ENCODE results near the gene GRPEL2.

The GRPEL2 gene, protein sequence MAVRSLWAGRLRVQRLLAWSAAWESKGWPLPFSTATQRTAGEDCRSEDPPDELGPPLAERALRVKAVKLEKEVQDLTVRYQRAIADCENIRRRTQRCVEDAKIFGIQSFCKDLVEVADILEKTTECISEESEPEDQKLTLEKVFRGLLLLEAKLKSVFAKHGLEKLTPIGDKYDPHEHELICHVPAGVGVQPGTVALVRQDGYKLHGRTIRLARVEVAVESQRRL

DNA sequence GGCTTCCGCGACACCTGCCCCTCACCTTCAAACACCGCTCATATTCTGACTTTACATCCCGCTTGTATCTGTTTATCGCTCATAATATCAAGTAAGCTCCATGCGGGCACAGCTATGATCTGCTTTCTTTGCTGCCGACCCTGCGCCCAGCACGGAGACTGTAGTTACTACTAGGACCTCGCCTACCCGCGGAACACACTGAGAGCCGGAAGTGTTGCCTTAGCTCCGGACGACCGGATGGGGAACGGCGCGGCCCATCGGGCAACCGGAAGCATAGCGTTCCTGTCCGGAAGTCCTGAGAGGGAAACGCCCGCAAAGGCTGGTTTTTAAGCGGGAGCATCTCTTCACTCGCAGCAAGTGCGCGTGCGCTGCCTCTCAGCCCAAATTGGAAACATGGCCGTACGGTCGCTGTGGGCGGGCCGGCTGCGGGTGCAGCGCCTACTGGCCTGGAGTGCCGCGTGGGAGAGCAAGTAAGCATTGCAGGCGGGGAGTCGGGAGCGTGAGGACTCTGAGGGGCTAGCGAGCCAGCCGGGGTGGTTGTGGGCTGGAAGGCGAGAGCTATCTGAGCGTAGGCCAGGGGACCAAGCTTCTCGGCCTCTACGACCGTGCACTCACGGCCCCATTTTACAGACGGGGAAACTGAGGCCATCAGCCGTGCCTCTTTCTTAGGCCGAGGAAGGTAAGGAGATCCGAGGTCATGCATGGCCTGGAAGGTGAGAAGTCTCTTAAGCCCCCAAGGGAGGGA lies at the start of gene GRPEL2:
Gene GRPEL2, plus strand, starts transcription at position 353 of the 745 bp plus-strand sequence. Its CDS starts 41 bp downstream, at position 394.
- peak; percentile 97 for DNase-seq

DNA sequence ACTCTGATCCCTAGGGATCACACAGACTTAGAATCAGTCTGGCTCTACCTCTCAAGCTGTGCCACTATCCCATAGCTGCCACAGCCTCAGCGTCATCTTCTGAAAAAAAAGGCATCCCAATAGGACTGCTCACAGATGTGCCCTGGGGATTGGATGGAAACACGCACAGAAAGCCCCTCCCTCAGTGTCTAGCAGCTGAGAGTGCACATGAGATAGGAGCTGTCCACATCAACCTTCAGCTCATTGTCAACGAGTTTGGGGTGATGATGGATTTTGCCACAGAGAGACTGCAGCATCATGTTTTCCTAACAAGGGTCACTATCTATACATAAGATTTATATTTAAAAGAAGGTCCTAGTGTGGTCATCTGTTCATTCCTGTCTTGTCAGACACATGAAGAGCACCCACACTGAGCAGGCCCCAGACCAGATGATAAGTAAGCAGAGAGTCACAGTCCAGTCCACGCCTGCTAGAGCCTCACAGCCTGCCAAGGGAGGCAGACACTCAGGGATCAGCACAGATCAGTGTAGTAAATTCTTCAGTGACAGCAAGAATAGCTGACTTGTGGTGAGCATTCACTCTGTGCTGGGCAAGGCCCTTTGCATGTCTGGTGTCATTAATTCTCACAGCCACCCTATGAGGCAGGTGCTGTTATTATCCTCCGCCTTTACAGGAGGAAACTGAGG lies 47.8 kb upstream of the GRPEL2 start:
- DNase-seq = no peak

DNA sequence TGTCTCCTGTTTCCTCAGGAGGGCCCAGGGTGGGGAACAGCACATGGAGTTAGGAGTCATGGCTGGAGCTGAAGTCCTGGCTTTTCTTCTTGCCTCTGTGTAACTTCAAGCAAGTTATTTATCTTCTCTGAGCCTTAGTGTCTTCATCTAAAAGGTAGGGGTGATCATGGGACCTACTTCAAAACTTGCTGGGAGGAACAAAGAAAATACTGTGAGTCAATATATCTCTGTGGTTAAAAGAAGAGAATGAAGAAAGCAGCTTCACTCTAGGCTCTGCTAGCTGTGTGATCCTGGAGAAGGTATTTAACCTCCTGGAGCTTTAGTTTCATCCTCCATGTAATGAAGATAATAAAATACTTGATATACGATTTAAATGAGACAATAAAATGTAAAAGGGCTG lies 47.1 kb upstream of the GRPEL2 start:
- no peak for DNase-seq

DNA sequence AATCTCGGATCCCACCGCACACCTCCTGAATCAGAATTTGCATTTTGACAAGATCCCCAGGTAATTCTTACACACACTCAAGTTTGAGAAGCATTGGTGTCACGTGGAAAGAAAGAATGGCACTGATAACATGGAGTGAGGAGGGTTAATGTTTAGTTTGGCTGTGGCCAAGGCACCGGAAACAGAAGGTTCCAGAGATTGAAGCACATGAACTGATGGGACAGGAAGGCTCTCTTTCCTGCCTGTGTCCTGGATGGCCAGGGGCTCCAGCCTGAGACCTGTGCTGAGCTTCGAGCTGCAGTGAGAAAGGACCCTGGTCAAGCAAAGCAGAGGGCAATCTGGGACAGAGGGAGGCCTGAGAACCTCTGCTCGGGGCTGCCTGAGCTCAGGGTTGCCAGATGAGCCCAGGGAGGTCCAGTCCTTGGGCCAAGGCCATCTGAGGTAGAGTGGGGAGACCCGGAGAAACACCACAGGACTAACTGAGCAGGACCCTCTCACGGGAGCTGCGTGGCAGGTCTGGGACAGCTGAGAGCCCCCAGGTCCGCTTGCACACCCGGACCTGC lies 46.4 kb upstream of the GRPEL2 start:
- no peak for DNase-seq

DNA sequence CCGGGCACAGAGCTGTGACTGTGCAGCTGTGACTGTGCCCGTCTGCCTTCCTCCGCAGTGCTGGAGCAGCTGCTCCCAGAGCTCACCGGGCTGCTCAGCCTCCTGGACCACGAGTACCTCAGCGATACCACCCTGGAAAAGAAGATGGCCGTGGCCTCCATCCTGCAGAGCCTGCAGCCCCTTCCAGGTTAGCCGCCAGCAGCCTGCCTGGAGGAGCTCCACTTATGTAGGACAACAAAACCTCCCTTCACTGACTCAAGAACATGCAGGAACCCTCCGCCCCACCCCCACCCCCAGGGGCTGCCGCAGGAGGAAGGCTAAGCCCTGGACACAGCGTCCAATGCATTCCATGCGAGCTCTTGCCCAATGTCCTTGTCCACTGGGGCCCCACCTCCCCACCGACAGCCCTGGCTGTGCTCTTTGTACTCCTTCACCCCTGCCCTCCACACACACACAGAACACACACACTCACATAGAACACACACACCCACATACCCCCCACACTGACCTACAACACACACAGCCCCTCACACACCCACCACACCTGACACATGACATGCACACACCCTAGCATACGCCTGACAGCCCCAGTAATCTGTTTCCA lies 45.7 kb upstream of the GRPEL2 start:
- DNase-seq = no peak

DNA sequence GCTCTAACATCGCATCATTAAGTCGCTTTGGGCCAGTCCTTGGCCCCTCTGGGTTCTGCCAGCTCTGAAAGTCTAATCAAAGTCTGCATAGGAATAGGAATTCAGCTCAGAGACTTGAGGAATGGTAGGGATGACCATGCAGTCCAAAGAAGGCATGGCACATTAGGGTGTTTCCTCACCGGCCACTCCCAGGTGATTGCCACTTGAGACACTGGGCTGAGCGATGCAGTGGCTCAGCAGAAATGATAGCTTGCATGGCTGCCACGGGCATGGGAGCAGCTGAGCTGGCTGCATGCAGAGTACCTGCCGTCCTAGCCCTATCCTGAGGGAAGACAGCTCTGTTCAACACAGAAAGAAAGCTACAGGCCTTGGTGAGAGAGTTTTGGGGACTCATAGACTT lies 44.9 kb upstream of the GRPEL2 start:
- DNase-seq = no peak

DNA sequence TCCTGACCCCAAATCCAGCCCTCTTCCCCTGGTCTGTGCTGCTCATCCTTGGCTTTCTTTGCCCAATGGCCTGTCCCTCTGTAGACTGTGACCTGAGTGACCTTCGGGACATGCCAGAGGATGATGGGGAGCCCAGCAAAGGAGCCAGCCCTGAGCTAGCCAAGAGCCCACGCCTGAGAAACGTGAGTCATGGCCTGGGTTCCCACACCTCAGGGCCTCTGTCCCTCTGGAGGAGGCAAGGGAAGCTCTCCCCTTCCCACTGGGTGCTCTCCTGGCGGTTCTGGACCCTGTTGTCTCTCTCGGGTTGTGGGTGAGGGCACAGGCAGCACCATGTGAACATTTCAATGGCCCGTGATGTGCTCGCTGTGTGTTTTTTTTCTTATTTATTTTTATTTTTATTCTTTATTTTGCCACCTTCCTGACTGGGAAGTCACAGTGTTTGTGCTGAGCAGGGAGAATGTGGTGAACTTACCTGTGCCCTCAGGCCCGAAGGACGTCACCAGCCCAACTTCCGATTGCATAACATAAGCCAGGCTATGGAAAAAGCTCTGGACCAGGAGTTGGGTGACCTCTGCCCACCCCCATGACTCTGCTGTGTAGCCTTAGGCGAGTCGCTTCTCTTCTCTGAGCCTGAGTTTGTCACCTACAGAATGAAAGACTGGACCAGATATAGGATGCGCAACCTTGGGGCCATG lies 44.1 kb upstream of the GRPEL2 start:
- no peak for DNase-seq

DNA sequence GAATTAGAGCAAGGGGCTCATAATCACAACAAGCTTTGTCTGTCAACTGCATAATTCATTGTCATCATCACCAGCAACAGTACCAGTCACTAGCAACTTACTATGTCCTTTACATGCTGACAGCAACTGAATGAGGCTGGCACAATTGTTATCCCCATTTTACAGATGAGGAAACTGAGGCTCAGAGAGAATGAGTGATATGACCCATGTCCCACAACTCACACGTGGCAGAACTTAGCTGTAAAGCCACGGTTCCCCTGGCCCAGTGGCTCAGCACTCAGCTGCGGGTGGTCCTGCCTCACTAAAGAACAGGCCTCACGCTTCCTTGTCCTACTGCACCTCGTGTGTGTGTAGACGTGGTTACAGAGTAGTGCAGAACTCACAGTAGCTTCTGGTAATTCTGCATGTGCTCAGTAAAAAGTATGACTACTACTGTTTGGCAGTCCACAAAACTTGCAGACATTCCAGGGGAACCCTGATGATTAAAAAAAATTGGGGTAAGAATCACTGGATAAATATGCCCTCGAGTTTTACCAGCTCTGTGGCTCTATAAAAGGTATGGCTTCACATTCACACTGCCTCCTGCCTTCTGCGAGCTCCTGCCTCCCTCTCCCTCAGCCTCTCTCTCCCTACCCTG lies 43.4 kb upstream of the GRPEL2 start:
- DNase-seq = peak; percentile 64

DNA sequence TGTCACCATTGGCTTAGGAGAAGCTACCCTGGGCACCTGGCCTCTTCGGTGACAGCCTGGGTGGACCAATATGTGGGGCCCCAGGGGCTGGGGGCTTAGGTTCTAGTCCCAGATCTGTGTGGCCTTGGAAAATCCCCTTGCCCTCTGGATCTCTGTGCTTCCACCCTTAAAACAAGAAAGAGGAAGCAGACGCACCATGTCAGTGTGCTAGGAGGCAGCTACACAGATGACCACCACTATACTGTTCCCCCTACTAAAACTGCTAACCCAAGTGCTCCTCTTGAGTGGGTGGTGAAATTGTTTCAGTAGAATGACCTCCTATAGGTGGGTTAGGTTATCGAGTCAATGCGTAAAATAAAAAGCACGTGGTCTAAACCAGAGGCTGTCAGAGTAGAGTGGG lies 42.7 kb upstream of the GRPEL2 start:
- no peak for DNase-seq

DNA sequence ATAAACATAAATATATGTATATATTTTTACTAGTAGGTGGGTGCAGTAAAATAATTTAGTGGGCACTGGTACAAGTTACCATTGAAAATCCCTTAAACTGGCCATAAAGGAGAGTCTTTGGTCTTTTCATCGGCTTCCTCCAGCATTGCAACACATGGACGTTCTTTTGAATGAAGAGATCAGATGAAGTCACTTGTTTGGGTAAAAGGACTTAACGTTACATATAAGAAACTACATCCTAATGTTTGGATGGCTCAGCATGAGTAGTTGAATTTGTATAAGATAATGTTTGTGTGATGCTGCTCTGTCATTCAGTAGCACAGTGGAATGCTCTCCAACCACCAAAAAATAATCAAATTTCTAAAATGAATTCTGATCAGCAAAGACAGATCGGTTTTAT lies 42.1 kb upstream of the GRPEL2 start:
- no peak for DNase-seq

DNA sequence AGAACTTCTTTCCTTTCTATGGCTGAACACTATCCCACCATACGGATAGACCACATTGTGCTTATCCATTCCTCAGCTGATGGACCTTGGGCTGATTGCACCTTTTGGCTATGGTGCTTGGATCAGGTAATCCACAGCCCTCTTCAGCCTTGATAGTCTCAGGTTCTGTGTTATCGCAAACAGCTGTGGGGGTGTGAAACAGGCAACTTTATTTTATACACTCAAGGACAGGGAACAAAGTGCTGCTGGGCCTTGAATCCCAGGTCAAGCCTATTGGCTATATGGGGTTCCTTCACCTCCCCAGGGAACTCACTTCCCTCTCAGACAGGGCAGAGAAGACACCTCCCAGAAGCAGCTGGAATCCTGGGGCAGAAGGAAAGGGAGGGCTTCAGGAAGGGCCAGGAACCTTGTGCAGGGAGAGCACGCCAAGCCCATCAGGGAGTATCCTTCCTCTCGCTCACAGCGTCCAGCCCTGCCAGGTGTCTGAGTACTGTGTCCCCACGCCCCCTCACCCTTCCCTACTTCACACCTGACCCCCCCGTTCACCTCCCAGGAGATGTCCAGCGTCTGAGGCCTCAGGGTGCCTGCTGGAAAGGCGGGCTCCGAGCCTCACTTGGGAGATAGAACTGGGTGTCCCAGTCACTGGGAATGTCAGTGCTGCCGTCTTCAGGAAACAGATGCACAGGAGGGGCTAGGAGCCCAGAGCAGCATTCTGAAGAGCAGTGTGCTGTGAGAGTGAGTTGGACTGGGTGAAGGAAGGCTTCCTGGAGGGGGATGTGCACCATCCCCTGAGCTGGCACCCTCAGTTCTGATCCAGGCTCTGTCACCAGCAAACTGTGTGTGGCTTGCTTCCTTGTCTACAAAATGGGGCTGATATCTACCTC lies 40.9 kb upstream of the GRPEL2 start:
- no peak for DNase-seq

DNA sequence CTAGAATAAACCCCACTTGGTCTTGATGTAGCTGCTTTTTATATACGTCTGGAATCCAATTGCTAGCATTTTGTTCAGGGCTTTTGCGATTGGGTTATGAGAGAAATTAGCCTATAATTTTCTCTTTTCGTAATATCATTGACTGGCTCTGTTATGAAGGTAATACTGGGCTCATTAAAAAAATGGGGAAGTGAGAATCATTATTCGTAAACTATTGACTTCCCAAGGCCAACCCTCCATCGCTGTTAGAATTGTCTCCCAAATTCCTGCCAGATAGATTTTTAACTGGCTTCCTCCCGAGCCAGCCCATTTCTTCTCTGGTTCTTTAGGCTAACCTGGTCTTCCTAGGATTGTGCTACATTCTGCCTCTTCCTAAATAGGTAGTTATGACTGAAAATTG lies 35.9 kb upstream of the GRPEL2 start:
- DNase-seq = no peak

DNA sequence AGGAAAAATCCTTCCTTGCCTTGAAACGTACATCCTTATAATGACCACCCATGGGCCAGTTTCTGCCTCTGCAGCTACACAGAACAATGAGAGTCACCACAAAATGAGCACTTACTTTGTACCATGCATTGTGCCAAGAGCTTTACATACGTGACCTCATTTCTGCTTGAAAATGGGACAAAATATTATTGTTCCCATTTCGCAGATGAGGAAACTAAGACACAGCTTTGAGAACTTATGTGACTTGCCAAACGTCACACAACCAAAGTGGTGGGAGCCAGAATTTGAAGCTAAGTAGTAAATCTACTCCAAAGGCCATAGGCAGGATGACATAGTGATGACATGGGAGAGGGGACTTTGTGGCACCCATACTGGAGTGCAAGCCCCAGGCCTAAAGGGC lies 34.8 kb upstream of the GRPEL2 start:
- DNase-seq = no peak

DNA sequence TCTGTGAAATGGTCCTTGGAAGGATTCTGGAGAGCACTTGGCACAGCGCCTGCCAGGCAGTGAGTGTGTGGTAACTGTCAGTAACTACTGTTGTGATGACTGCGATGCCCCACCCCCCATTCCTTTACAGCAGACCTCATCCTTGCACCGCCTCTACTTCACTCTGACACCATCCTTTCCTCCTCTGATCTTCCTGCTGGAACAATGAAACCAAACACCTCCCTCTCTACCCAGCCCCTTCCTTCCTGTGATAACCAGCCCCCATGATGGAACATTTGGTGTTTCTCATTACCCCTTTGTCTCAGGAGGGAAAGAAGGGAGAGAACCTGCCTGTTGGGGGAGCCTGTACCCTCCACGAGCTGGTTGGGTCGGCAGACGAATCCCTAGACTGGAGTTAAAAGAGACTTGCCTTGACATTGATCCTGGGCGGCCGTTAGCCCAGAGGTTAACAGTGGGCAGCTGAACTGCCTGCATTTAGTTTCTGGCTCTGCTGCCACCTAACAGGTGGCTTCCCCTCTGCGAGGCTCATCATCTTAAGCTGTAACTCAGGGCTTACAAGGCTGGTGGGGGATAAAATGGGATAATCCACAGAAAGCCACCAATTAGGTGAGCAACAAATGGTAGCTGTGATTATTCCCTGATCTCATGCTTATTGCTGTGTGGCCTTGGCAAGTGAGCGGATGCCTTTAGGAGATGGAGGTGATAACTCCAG lies 34.2 kb upstream of the GRPEL2 start:
- DNase-seq = peak; percentile 83

DNA sequence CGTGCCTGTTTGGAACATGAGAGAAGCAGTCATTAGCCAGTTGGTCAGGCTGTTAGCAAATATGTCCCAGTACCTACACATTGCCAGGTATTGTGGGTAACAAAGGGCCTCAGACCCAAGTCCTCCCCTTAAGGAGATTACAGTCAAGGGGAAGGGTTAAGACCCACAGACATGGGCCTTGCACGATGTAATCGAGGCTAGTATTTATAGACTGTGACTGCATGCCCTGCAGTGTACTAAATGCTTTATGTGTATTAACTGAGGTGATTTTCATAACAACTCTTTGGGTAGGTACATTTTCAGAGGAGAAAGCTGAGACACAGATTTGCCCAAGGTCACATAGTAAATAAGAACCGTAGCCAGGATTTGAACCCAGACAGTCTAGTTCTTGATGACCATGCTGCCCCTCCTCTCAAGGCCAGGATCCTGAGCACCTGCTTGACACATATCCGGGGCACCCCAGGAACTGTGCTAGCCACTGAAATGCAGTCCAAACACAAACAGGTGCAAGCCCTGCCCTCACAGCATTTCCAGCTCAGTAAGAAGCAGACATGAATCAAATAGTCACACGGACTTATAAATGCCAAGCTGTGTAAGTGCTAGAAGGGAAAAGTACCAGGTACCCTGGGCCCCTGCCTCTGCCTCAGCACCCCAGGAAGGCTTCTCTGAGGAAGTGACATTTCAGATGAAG lies 32.0 kb upstream of the GRPEL2 start:
- DNase-seq = no peak

DNA sequence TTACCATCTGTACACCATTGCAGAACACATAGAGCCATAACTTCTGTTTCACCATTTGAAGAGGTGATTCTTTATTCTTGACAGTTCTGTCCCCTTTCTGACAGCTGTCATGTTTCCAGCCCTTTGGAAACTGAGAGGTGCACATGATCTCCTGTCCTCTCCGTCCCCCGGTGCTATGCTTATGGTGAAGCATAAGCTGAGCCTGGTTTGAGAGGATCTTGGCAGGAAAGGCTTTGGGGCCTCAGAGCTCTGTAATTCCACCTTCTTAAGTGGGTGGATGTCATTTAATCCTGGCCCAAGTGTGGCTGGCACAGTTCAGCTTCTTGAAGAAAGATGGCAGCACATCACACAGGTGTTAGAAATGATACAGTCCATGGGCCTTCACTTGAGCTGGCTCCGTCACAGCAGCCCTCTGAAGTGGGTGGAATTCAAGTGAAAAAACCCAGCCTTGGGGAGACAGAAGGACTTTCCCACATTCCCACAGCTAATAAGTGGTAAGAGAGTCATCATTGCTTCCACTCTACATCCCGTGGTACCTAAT lies 30.7 kb upstream of the GRPEL2 start:
- no peak for DNase-seq

DNA sequence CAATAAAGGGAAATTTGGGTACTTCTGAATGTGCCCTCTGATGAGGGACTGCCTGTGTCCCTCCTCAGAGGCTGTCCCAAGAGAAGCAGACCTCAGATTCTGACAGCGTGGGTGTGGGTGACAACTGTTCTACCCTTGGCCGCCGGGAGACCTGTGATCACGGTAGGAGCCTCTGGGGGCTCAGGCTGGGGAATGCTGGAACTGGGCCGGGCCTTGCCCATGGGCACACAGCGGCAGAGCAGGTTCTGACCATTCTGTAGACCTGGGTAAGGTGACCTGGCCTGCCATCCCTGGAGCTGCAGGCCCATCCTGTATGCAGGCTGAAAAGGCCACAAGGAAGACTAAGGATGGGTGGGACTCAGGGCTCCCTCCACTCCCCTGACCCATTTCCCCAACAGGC lies 29.5 kb upstream of the GRPEL2 start:
- DNase-seq = no peak

DNA sequence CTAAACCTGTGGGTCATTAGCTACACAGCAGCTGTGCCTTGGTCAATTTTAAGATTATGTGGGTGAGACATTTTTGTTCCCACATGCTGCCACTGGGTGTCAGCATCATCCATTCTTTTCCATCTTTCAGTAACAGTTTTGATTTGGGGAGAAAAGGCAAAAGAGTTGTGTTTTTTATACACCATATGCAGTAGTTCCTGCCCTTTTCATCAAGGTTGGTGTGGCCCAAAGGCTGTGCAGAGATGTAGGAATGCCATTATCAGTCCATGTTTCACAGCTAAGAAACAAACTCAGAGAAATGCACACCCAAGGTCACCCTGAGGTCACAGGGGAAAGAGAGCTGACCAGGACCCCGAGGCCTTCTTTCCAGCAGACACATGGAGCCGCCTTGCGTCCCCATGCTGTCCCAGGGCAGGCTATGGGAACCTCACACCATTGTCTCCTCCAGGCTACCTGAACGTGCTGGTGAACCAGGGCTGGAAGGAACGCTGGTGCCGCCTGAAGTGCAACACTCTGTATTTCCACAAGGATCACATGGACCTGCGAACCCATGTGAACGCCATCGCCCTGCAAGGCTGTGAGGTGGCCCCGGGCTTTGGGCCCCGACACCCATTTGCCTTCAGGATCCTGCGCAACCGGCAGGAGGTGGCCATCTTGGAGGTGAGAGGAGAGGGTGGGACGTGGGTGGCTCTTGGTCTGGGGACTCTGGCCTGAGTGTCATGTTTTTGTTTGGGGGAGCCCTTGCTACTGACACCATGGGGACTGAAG lies 27.8 kb upstream of the GRPEL2 start:
- peak; percentile 52 for DNase-seq

DNA sequence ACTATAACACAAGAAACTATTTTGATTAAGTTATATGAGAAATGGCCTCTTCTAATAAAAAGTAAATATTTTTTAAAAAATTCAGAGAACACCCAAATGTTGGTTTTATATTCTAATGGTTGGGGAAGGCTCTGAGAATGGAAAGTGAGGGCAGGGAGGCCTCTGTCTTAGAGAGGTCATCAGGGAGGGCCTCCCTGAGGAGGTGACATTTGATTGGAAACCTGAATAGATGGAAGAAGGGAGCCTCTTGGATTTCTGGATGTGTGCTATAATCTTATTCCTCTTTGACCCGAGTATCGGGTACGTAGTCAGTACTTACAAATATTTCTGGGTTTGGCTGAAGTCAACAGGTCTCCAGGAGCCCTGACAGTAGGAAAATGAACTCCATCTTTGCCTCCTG lies 26.1 kb upstream of the GRPEL2 start:
- no peak for DNase-seq

Data from fibroblast of skin of right biceps (primary cell).